K562 (cell line): Measurements from ENCODE around the gene BRCA1. TPM values are rescaled to one million over a fixed set of nuclear protein-coding genes. Genes with fewer than 3 reads are reported as not detected.

Experiments used
- ATF6 ChIP-seq: sonication (generic); formaldehyde crosslinking; IDR thresholded peaks from 2 replicates; pipeline ENCODE4 v1.4.0; 2020; ENCODE audit warnings: mild to moderate bottlenecking, missing genetic modification reagents
- CBFA2T3 ChIP-seq: fragments of 450-650 bp; IDR thresholded peaks from 2 replicates; pipeline ENCODE4 v1.6.1; 2017
- E2F3 ChIP-seq: fragments of 250-450 bp; sonication (Bioruptor Pico); IDR thresholded peaks from 2 replicates; pipeline ENCODE4 v1.4.0; 2020; ENCODE audit warnings: mild to moderate bottlenecking
- HES1 ChIP-seq: fragments of 450-650 bp; IDR thresholded peaks from 2 replicates; pipeline ENCODE4 v1.6.1; 2016; ENCODE audit warnings: low read depth, mild to moderate bottlenecking, moderate library complexity
- MCM5 ChIP-seq: fragments of 450-650 bp; IDR thresholded peaks from 2 replicates; pipeline ENCODE4 v1.6.1; 2016; ENCODE audit warnings: low read depth
- MLX ChIP-seq, 2 experiments: fragments of 450-650 bp in 1 of 2; sonication (generic) in 1 of 2; formaldehyde crosslinking; conservative IDR thresholded peaks; 2 replicates each; pipeline versions ENCODE4 v1.4.0 to v1.8.1; 2020 to 2022; ENCODE audit warnings: mild to moderate bottlenecking in 1 of 2, missing genetic modification reagents in 1 of 2
- NFYB ChIP-seq: IDR thresholded peaks from 2 replicates; pipeline ENCODE4 v1.6.1; 2011; ENCODE audit warnings: mild to moderate bottlenecking, moderate library complexity; ENCODE audit not compliant: insufficient read length; ENCODE audit errors: extremely low read depth
- PHF8 ChIP-seq: fragments of 200-600 bp; sonication (generic); IDR thresholded peaks from 2 replicates; pipeline ENCODE4 v1.6.1; 2012; ENCODE audit warnings: mixed run types, mild to moderate bottlenecking, inconsistent platforms, low read length, moderate library complexity, borderline replicate concordance
- PML ChIP-seq: IDR thresholded peaks from 2 replicates; pipeline ENCODE4 v1.6.1; 2012; ENCODE audit warnings: low read length, inconsistent platforms
- RNF219 ChIP-seq: fragments of 250-450 bp; sonication (Bioruptor Pico); IDR thresholded peaks from 2 replicates; pipeline ENCODE4 v1.5.0; 2022; ENCODE audit warnings: mild to moderate bottlenecking
- TCFL5 ChIP-seq: fragments of 250-450 bp; sonication (Bioruptor Pico); conservative IDR thresholded peaks from 2 replicates; pipeline ENCODE4 v1.6.1; 2021; ENCODE audit warnings: mild to moderate bottlenecking, moderate library complexity, matching md5 sums
- XRCC5 ChIP-seq: fragments of 200-400 bp; formaldehyde crosslinking; IDR thresholded peaks from 2 replicates; pipeline ENCODE4 v1.6.1; 2017; ENCODE audit warnings: low read depth, mild to moderate bottlenecking, low read length
- ZBTB17 ChIP-seq: fragments of 450-650 bp; formaldehyde crosslinking; IDR thresholded peaks from 2 replicates; pipeline ENCODE4 v1.4.0; 2020; ENCODE audit warnings: mild to moderate bottlenecking
- ZNF551 ChIP-seq: fragments of 250-450 bp; sonication (Bioruptor Pico); IDR thresholded peaks from 2 replicates; pipeline ENCODE4 v1.5.0; 2021; ENCODE audit warnings: mild to moderate bottlenecking, moderate library complexity
- ZNF57 ChIP-seq: fragments of 450-650 bp; formaldehyde crosslinking; IDR thresholded peaks from 2 replicates; pipeline ENCODE4 v1.4.0; 2020; ENCODE audit warnings: mild to moderate bottlenecking, moderate library complexity
- ZNF589 ChIP-seq: fragments of 200-800 bp; sonication (Bioruptor generic); IDR thresholded peaks from 2 replicates; pipeline ENCODE4 v1.6.1; 2016; ENCODE audit warnings: low read depth, missing genetic modification characterization, missing compliant biosample characterization
- polyA plus RNA-seq, 8 experiments: library from polyadenylated mRNA; depleted of rRNA in 4 of 8; stranded (reverse) in 5 of 8; unstranded in 3 of 8; fragments of >200 nt; fragmentation: Nextera tagmentation in 2 of 8; fragmentation: Illumina TruSeq in 1 of 8; extraction: Ambion mirVana in 2 of 8; extraction: Trizol in 1 of 8; gene quantifications; 2 replicates each; pipeline versions ENCODE4 v1.2.1 to v1.2.3, GENCODE V29; 2011 to 2014; ENCODE audit warnings: inconsistent platforms in 1 of 8, missing spikeins in 1 of 8
- total RNA-seq, 7 experiments: library from RNA; depleted of rRNA in 6 of 7; stranded (reverse); fragments of >200 nt in 6 of 7; fragmentation: Illumina TruSeq in 2 of 7; extraction: Trizol in 2 of 7; gene quantifications; 2 replicates each; pipeline versions ENCODE4 v1.2.1 to v1.2.3, GENCODE V29; 2011 to 2021; ENCODE audit warnings: low replicate concordance in 1 of 7
- TF ChIP-seq, protein P1 (sequence below): IDR thresholded peaks from 2 replicates; pipeline ENCODE4 v1.6.1; 2012; ENCODE audit warnings: low read depth, low read length, improper control_type of control experiment, borderline replicate concordance
- TF ChIP-seq, protein P2 (sequence below): fragments of 250-450 bp; sonication (Bioruptor Pico); IDR thresholded peaks from 2 replicates; pipeline ENCODE4 v1.5.1; 2021; ENCODE audit warnings: mild to moderate bottlenecking

BRCA1 gene
- total and polyA plus RNA-seq, 9 of the 15 experiments (the other 6 are each of a cell fraction or from before 2014, with no cell fraction given): 25.9 to 95.3 (median 62.3) TPM

DNA sequence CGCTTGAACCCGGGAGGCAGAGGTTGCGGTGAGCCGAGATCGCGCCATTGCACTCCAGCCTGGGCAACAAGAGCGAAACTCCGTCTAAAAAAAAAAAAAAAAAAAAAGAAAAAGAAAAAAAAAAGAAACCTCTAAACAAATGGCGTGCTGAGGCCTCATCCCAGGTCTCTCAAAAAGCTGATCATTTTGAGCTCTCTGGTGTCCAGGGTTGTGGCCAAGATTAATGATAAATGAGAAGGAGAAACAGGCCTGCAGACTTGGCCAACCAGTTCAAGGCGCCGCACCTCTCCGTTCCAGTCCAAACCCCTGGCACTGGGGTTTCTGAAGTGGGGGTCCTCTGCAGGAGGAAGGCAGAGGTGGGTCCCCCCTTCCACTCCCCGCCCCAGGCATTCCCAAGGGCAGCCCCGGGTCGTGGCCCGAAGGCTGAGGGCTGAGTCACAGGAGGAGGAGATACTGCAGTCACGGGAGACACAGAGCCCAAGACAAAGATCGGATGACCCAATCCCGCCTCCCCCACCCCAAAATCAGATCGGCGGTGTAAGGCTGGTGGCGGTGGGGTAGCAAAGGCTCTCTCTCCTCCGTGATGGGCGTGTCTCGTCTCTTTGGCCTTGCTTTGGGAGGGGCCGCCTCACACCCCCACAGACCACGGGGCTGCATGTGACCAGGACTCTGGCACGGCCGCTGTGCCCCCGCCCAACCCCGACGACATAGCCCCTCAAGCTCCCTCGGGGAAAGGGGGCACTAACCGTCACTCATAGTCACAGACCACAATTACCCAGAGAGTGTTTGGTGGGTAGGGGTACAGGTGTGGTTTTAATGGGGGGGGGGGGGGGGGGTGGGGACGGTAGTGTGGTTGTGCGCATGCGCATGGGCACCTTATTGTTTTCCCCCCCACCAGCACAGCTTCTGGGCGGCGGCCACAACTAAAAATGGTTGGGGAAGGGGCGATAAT is 104.1 kb downstream of the BRCA1 start (continued):
- TF ChIP-seq, protein P1, sequence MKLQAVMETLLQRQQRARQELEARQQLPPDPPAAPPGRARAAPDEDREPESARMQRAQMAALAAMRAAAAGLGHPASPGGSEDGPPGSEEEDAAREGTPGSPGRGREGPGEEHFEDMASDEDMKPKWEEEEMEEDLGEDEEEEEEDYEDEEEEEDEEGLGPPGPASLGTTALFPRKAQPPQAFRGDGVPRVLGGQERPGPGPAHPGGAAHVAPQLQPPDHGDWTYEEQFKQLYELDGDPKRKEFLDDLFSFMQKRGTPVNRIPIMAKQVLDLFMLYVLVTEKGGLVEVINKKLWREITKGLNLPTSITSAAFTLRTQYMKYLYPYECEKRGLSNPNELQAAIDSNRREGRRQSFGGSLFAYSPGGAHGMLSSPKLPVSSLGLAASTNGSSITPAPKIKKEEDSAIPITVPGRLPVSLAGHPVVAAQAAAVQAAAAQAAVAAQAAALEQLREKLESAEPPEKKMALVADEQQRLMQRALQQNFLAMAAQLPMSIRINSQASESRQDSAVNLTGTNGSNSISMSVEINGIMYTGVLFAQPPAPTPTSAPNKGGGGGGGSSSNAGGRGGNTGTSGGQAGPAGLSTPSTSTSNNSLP: 0 out of 2 replicates have a peak, but pooled peaks have one; percentile 28
- no peak for TF ChIP-seq ZNF589 (CRISPR knock-in tag)
- no peak for TF ChIP-seq TCFL5 (CRISPR knock-in tag)
- TF ChIP-seq PML: no peak
- TF ChIP-seq XRCC5: no peak
- no peak for TF ChIP-seq MCM5
- no peak for TF ChIP-seq ATF6 (CRISPR knock-in tag)
- TF ChIP-seq MLX (CRISPR knock-in tag; conservative IDR thresholded peaks at IDR 0.05): no peak
- TF ChIP-seq PHF8: 0 out of 2 replicates have a peak, but pooled peaks have one; percentile 17
- TF ChIP-seq ZBTB17: no peak
- TF ChIP-seq E2F3 (CRISPR knock-in tag): peak; percentile 58; the same call in 1 of the 2 replicates
- peak; percentile 52 for TF ChIP-seq CBFA2T3
- no peak for TF ChIP-seq ZNF57
- TF ChIP-seq HES1: peak; percentile 70; the same call in 1 of the 2 replicates
- TF ChIP-seq, protein P2, sequence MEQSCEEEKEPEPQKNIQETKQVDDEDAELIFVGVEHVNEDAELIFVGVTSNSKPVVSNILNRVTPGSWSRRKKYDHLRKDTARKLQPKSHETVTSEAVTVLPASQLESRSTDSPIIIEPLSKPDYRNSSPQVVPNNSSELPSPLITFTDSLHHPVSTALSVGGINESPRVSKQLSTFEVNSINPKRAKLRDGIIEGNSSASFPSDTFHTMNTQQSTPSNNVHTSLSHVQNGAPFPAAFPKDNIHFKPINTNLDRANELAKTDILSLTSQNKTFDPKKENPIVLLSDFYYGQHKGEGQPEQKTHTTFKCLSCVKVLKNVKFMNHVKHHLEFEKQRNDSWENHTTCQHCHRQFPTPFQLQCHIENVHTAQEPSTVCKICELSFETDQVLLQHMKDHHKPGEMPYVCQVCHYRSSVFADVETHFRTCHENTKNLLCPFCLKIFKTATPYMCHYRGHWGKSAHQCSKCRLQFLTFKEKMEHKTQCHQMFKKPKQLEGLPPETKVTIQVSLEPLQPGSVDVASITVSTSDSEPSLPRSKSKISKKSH (CRISPR knock-in tag): no peak
- TF ChIP-seq ZNF551 (CRISPR knock-in tag): no peak
- no peak for TF ChIP-seq NFYB
- no peak for TF ChIP-seq RNF219 (CRISPR knock-in tag)
